ENCODE results near the gene GH2.
A peak's percentile ranks its signal among the peaks of the same experiment; 100 is the strongest.

Gene GH2

GRCh38 chr17:63838631-63839171 is 43.0 kb downstream of the GH2 start:
- no peak for DNase-seq

- DNase-seq = no peak
Measured at GRCh38 chr17:63837962-63838600, 43.7 kb downstream of the GH2 start.

DNA sequence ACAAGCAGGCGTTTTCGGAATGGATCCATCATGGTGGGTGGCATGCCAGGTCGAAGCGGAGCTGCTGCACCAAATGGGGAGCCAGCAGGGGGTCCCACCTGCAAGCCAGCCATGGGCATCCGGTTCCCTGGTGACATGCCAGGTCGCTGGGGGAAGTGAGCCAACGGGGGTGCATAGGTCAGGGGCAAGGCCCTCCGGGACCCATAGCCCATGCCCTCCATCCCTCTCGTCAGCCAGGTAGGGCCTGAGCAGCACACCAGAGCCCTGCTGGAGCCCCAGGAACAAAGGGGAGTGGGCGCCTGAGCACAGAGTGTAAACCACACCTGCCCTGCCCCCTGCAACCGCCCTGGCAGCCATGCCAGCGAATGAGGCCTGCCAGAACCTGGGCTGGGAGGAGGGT is 44.3 kb downstream of the GH2 start:
- no peak for DNase-seq

GRCh38 chr17:63836811-63837210 is 44.9 kb downstream of the GH2 start:
- no peak for DNase-seq

GRCh38 chr17:63835167-63835720 is 46.5 kb downstream of the GH2 start:
- no peak for DNase-seq

DNA sequence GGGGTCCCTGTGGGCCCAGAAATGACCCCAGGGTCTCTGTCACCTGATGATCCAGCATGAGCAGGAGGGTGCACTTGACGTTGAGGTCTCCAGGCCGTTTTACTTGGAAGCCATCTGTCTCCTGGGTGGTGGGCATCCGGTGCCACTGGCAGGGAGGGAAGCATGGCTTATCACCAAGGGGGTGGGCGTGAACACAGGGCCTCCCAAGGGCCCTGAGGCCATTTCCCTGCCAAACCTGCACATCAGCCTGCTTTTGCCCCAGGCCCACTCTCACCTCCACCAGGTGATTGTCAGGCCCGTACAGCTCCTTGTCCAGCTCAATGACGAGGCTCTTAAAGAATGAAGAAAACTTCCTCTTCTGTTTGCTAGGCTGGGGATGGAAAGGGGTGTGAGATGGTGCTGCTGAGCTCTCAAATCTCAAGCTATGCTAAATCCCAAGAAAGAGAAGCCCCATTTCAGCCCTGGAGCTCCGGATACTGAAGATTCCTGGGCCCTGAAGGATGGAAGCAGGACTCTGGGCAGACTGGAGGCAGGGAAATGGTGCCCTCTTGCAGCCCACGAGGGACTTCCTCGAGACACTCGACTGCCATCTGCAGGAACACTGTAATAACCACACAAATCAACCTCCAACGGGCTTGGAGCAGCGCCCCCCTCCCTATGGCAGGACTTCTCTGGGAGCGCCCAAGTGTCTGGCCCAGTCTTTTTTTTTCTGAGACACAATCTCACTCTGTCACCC is 47.1 kb downstream of the GH2 start:
- peak; percentile 89 for DNase-seq

DNA sequence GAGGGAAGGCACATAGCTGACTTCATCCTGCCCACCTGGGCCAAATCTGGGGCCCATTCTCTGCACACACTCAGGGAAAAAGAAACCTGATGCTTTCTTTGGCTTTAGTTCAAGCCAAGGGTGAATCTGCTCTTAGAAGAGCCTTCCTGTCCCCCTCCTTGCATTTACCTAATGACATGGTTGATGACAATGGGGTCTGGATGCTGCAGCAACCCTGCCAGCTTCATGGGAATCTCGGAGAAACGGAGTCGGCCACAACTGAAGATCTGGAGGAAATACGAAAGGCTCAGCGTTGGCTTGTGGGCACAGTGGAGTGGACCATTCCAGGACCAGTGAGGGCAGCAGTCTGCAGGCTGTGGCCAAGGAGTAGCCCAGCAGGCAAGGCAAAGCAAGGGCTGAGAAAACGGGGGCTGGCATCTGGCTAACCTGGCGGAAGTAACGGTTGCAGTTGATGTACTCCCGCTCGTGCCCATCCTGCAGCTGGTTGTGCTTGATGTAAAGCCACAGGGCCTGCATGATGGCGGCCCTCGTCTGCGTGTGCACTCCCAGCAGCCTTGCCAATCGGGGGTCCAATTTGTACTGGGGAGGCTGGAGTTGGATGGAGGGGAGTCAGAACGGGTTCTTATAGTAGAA is 47.9 kb downstream of the GH2 start:
- no peak for DNase-seq

GRCh38 chr17:63833026-63833740 is 48.6 kb downstream of the GH2 start:
- DNase-seq = no peak

- DNase-seq = no peak
Measured at GRCh38 chr17:63832455-63832854, 49.3 kb downstream of the GH2 start.

DNA sequence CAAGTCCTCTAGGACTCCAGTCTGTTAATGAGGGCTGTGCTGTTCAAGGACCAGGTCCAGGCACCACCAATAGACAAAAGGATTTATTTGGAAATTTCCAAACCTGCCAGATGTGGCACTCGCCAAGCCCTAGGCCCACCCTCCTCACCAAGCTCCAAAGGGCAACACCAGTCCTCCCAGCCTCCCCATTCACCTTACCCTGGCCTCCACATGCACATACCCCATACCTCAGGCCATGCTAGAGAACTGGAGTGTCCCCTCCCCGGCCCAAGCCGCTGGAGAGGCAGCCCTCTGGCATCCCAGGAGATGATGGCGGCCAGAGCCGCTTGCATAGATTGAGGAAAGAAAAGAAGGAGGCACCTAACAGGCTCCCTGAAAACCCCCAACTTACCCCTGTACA is 49.7 kb downstream of the GH2 start:
- DNase-seq = no peak

DNA sequence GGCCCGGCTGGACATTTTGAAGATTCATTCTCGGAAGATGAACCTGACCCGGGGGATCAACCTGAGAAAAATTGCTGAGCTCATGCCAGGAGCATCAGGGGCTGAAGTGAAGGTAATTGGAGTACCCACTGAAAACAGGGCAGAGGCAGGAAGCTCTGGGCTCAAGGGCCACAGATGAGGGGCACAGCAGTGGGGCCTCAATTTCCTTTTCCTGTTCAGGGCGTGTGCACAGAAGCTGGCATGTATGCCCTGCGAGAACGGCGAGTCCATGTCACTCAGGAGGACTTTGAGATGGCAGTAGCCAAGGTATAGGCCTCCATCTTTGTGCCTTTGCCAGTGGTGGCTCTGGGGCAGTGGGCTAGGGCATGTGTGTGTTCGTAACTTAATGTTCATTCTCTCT is 50.2 kb downstream of the GH2 start:
- DNase-seq = no peak

- DNase-seq = no peak
Measured at GRCh38 chr17:63830904-63831491, 50.7 kb downstream of the GH2 start.

DNA sequence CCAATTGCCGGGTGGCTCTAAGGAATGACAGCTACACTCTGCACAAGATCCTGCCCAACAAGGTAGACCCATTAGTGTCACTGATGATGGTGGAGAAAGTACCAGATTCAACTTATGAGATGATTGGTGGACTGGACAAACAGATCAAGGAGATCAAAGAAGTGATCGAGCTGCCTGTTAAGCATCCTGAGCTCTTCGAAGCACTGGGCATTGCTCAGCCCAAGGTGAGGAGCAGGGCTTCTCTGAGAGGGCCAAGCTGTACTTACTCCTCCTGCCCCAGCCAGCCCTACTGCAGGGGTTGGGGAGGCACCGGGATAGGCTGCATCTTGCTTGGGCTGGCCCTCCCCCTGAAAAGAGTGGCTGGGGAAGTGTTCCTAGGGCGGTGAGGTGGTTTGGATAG is 51.5 kb downstream of the GH2 start:
- no peak for DNase-seq
